Fibroblast of skin of right quadriceps (primary cell): Measurements from ENCODE around the gene NEDD8.

Source experiments
- DNase-seq: peaks from one replicate; pipeline ENCODE4 v3.0.0-alpha.2; 2013

NEDD8 gene

DNA sequence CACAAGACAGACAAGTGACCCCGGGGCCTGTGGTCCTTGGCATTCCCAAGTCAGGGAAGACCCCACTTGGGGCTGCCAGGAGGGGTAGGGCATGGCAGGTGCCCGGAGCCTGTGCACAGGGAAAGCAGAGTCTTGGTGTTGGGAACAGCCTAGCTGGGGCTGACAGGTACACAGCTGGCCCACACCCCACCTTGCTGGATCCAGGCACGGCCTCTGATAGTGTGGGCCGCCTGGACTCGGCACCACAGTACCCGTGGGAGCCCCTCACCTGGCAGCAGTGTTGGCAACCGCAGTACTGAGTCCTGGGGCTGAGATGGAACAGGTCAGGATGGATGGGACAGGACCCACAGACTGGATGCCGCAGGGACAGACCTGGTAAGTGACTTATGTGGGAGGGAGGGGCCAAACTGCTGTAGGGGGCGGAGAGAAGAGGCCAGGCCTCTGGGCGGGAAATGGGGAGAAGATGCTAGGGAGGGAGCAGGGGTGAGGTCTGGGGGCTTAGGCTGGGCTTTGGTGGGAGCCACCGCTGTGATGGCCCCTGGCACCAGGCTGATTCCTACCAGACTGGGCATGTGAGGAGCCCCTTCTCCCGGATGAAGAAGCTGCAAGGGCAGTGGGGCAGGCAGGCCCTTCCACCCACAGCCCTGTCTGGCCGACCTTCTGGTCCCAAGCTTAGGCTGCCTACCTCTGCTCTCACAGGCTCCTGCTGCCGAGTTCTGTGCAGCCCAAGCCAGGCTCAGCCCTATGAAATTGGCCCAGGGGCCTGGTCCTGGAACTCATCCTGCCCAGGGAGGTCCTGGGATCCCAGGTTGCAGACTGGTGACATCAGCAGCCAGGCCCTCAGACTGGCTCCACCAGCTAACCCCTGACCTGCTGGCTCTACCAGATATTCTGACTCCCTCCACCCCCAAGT lies 30.9 kb upstream of the NEDD8 start, which contains the start of gene TGM1:
TSS of gene TGM1 (minus strand) at position 357 of the 913 bp plus-strand sequence. CDS start 825 bp downstream, outside the sequence.
- no peak for DNase-seq

DNA sequence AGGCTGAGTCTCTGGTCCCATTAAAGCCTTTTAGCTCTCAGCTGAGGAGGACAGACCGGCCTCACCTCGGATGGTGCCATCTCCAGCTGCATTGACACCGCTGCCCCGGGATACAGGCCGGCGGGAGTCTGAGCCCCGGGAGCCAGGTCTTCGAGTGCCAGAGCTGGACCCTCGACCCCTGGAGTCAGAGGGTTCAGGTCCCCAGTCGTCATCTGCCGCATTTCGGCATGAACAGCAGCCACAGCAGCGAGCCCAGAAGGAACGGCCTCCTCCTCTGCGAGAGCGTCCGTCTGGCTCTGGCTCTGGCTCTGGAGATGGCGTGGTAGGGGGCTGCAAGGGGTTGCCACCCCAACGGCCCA lies 29.8 kb upstream of the NEDD8 start:
- no peak for DNase-seq

DNA sequence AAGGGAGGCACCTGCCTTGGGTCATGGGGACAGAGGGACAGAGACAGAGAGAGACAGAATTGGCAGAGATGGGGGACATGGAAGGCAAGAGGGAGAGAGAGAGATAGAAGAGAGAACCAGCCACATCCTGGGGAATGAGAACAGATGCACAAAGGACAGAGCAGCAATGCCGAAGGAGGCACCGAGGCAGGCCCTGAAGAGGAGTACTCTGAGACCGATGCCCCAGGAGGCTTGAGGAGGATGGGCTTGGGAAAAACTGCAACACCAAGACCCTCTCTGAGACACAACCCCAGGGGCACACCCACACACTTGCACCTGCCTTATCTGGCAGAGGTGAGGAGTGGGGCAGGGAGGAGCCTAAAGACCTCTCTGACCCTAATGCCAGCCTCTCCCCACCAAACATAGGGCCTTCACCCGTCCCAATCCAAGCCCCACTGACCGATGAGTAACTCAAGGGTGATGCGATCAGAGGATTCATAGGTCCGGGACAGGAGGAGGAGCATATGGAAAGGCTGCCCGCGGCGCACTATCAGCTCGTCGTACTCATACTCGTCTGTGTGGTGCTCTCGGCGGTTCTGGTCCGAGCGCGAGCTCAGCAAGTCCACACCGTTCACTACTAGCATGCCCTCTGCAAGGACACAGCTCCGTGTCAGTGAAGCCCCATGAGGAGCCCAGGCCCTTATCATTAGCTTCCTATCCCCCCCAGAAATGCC lies 29.2 kb upstream of the NEDD8 start:
- DNase-seq = no peak

DNA sequence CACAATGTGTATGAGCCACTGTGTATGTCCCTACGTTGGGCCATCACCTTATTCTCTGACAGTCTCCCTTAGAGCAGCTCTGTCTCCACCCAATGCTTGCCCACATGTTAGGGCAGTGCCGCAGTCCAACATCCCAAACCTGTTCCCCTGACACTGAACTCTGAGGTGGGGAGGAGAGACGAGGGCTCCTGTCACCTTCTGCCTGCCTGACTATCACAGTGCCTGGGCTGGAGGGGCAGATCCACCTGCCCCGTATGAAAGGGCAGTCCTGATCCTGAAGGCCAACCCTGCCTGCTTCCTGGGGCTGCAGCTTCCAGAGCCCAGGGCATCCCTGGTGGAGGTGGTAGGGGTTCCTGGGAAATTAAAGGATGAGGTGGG lies 28.6 kb upstream of the NEDD8 start:
- DNase-seq = no peak

DNA sequence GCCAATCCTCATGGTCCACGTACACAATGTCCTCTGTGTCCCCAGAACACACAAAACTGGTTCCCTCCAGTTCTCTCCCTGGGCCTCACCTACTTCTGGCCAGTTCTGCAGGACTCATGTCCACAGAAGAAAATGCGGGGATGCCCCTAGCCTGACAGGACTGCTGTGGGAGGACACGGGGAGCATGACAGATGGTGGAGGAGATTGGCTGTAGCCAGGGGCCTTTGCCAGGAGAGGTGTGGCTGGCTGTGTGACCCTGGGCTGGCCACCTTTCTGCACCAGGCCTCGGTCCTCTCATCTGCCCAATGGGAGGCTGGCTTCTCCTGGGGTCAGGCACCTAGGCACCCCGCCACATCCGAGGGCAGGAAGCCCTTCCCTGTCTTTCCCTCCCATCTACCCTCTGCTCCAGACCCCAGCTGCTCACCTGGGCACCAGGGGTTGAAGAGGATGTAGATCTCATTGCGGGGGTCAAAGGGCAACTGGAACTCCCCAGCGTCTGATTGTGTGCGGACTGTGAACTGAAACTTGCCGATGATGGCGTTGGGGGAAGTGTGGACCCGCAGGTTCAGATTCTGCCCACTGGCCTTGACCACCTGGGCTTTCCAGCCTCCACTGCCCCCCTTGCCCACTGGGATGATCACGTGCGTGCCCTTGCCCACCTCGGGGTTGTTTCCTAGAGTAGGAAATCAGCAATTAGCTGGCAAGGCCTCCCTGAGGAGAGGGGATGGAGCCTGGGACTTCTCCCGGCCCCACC lies 28.0 kb upstream of the NEDD8 start:
- DNase-seq = no peak

DNA sequence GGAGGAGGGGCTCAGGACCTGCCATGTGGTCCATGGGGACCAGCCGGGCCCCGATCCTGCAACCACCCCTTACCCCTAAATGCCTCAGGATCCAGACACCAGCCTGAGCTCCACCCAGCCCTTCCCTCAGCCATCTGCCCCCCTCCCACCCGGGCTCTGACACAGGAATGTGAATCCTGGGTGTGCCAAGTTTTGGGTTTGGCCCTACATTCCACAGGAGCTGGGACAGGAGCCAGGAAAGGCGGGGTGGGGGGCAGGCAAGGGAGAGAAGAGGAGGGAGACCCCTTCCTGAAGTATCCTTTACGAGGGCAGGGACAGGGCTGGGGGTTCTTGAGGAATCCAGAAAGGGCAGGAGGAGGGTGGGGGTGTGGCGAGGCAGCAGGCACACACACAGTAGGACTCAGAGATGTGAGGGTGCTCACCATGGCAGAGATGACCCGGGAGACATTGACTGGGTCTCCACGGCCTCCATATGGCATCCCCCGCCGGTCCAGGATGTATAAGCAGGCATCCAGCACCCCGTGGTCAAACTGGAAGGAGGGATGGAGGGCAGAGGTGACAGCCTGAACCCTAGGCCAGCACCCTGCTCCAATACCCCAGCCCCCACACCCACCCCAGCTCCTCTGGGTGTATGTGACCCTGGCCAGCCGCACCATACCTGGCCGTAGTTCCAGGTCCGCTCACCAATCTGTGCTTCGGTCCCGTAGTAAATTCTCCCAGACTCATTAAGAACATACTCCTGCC lies 27.3 kb upstream of the NEDD8 start:
- DNase-seq = peak; percentile 76

DNA sequence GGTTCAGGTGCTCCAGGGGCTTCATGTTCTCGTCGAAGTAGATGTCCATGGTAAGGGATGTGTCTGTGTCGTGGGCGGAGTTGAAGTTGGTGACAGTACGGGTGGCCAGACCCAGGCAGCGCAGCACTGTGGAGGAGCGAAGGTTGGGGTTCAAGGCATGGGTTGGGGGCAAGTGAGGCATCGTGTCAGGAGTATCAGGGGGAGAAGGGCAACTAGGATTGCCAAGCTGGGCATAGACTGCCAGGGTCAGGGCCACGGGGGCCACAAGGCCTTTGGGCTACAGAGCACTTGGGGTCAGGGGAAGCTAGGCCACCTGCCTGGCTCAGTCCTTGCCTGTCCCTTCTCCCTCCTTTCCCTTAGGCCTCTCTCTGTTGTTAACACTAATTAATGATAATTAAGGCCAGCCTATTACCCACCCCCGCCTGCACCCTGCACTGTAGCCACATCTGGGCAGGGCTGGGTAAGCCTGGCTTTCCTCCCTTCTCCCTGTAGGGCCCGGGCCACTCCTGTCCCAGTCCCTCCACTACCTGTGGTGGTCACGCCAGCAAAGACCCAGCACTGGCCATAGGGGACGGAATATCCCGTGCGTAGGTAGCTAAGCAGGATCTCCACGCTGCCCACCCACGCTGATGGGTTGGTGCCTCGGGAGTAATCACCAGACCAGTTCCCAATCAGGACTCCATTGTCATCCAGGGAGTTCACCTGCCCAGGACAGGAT lies 26.5 kb upstream of the NEDD8 start:
- no peak for DNase-seq

DNA sequence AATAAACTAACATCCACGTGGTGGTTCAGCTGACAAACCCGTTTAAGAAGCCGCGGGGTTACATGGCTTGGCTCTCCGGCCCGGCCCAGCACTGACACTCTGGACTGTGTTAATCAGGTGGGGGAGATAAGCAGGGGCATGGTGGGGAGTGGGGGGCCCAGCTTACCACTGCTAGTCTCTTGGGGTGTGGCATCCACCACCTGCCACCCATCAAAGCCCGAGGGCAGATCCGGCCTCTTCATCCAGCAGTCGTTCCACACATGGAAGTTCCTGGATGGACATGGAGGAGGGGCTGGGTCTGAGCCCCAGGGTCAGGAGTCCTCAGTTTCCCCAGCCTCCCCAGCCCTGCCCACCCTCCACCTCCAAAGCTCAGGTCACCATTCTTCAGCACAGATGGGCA lies 26.0 kb upstream of the NEDD8 start:
- DNase-seq = no peak

DNA sequence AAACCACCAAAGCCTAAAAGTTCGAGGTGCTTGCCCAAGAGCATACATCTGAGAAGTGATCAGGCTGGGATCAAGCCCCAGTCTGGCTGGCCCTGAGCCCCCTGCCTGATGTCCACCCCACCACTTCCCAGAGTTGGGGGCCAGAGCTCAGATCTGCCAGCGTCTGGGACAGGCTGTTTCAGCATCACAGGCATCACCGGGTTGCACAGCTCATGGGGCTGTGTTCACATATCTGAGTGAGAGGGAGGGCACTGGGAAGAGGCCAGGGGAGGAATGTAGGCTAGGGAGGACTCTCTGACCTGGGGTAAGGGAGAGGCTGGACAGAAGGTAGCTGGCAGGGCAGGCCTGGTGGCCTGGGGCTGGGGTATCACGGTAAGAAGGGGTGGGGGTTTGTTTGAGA lies 24.8 kb upstream of the NEDD8 start:
- DNase-seq = no peak

DNA sequence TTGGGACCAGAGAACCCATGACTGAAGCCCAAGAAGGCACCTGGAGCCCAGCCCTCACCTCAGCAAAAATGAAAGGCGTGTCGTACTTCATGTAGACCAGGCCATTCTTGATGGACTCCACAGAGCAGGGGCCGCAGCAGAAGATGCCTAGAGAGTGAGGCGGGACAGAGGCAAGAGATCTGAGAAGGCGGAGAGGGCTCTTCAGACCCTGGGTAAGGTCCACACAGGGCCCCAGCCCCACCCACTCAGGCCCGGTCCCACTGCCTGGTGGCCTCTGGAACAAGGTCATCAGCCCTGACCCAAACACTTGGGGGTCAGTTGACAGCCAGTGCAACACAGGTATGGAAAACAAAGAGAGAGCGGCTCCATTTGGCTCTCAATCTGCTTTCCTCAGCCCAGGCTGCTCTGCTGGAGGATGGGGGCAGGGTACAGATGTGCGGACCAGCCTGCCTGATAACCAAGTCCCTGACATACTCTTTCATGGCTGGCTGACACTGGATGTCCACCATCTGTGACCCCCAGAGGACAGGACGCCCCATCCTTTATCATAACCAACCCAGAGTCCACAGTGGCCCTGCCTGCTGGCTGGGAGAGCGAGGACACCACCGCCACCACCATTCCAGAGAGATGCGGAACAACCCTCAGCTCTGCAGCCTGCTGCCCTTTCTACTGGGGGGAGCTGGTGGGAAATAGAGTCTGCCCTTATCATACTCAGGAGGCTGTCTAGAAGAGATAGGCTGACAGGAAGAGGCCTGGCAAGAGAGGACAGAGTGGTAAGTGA lies 24.0 kb upstream of the NEDD8 start:
- DNase-seq = no peak

DNA sequence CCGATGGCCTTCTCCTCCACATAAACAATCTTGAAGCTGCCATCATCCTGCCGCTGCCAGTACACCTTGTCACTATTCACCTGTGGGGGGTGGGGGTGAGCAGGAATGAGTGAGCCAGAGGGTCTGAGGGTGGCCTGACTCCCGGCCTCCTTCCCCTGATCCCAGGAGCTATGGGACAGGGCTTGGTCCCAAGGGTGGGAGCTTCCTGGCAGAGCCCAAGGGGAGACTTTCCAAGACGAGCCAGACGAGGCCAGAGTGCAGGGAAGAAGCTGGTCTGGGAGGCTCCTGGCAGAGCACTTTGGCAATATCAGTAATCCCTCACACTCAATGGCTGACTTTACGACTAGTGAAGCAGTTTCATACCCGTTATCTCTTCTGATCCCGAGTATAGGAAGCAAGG lies 23.3 kb upstream of the NEDD8 start:
- DNase-seq = no peak

DNA sequence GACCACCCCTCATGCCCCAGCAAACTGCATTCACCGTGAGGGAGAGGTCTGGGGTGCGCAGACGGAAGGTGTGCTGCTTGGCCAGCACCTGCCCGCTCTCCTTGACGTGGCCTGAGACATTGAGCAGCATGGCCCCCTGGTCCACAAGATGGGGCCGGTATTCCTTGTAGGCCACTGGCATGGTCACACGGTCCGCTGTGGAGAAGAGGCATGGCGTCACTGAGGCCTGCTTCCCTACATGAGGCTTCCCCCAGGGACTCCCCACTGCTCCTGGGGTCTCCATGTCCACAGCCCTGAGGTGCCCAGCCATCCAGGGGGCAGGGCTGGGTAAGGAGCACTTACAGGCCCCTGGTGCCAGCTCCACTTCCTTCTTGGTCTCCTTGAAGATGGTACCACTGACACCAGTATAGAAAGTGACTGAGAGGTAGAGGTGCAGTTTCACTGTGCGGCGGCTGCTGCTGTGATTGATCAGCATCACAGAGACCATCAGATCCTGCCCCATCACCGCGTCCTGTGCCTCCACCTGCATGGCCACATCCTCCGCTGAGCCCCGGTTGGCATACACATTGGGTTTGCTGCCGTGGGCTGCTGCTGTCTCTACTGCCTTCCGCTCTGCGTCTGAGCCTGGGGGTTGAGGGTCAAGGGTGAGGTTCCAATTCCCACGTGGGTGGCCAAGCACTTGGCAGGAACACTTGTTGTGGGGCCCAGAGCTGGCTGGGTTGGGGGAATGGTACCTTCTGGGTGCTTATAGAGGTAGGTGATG lies 22.6 kb upstream of the NEDD8 start:
- DNase-seq = no peak

DNA sequence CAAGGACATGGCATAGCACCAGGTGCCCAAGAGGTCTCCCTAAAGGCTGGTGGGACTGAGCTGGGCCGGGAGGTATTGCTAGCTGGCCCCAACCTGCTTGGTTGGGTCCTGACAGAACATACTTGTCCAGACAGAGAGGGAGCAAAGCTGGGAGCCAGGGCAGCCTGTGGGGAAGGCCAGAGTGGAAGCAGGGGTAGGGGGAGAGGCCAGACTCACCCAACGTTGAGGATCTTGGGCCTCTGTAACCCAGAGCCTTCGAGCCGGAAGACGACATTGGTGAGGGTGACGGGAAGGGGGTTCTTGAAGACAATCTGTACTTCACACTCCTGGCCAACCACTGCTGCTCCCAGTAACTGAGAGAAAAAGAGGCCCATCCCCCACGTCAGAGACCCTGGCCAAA lies 21.8 kb upstream of the NEDD8 start:
- no peak for DNase-seq

DNA sequence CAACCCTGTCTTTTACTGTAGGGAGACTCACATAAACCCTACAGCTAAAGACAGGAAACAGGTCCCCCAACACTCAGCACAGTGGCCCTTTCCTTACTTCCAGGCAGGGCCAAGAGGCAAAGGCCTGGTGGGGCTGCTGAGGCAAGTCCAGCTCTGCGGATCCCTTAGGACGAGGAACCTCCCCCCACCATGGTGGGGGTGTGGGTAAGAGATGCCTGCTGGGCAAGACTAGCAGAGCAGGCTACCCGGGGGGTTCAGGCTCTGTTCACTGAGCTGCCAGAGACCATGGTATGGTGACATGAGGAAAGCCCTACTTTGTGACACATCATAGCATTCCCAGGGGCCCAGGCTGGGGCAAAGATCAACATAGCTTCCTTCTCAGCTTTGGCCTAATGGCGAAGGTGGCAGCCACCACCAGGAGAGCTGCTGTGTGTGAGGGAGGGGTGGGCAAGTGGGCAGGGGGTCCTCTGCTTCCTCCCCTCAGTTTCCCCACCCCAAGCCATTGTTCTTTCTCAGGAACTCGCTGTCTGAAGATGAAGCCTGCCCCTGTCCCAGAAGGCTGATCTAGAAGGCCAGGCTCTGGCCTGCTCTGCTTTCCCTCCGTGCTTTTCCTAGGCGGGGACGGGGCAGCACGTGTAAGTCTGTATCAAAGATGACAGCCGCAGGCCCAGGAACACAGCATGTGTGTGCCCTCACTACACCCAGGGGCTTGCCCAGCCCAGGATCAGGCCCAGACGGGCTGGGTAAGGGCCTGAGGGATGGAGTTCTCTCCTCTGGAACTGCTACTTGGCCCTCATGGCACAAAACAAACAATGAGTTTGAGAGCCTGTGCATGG lies 20.3 kb upstream of the NEDD8 start:
- DNase-seq = no peak

DNA sequence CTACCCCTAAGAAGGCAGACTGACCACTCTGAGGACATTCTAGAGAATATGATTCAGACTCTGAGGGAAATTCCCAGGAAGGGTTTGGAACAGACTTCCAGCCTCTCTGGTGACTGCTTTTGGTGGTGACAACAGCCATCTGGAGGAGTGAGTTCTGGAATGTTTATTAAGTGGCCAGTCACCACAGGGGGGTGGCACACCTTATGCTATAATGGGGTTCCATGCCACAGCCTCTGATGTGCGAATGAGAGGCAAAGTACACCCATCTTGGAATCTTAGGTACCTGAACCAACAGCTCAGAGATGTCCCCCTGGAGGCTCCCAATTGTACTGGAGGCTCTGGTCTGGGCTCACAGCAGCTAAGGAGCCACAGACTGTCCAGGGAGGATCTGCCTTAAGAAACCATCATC lies 19.7 kb upstream of the NEDD8 start:
- peak; percentile 12 for DNase-seq

DNA sequence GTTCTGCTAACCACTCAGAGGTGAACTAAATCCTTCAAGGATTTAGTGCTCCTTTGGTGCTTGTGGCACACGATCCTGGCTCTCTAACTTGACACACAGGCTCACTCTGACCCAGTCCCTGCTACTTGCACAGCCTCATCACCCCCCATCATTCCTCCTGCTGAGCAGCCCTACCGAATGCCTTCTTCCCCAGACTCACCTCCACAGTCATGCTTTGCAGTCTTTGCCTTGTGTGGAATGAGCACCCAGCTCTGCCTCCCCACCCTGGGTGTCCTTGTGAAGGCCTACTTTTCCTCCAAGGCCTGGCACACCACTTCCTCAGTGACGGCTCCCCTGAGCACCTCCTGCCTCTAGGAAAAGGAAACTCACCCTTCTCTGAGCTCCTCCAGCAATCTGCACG lies 18.2 kb upstream of the NEDD8 start:
- no peak for DNase-seq

DNA sequence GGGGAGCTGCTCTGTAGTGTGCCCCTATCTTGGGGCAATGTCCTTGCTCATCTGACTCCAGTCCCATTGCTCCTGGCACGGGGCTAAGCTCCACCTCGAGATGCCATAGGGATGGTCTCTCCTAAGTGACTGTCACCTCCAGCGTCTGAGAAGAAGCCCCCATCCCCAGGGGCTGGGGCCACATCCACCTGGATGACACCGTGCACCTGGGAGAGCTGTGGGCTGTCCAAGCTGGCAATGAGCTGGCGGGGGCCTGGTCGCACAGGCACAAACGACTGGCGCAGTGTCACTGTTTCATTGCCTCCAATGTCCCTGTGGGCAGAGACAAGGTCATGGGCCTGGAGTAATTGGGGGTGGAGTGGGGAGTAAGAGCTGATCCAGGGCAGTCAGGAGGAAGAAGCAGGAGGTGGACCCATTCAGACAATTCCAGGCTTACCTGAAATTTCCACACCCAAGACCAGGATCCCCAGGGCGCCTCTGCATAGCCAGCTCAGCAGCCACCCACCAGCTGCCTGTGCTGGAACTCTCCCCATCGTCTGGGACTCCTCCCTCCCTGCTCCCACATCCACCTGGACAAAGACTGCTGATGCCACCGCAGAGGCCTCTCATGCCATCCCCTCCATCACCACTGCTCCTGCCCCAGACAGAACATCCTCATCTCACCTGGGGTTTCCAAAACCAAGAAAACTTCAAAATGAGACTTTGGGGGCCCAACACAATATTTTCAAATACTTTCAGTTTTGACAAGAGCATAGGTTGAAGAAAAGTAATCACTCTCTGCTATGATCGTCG lies 17.3 kb upstream of the NEDD8 start:
- DNase-seq = no peak

DNA sequence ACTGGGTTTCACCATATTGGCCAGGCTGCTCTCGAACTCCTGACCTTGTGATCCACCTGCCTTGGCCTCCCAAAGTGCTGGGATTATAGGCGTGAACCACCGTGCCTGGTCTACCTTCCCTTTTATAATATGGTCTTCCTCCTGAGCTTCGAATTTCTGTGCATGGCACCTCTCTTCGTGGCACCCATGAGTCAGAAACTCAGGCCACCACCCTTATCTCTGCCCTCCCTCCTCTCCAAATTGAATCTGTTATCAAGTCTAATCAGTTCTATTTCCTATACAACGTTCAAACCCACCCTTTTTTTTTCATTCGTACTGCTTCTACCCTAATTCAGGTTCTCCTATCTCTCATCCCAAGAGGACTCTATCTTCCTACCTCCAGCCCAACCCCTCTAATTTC lies 15.3 kb upstream of the NEDD8 start:
- no peak for DNase-seq

DNA sequence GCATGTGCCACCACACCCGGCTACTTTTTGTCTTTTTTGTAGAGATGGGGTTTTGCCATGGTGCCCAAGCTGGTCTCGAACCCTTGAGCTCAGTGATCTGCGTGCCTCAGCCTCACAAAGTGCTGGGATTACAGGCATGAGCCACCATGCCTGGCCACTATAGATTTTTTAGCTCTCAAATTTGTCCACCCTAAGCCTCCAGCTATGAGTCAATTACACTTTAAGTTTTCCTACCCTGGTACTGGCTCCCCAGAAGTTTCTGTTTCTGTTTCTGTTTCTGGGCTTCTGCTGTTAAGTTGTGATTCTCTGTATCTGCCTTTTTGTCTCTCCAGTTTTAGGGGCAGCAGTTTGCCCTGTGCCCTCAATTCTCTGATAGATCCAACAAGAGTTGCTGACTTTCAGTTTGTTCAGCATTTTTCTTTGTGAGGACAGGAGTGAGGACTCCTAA lies 14.6 kb upstream of the NEDD8 start:
- DNase-seq = no peak
